Suprapubic skin (tissue), 4 donors: ENCODE results near the gene SLC25A29. TPM values are rescaled to one million over a fixed set of nuclear protein-coding genes. Genes with fewer than 3 reads are reported as not detected.

ENCODE experiments used
- DNase-seq, 2 donors: peaks; one replicate each; pipeline ENCODE4 v3.0.0-alpha.2; 2019; ENCODE audit warnings: low spot score in 2 of 2
- H3K27ac ChIP-seq: fragments of 200-600 bp; sonication (generic); one replicate; pipeline ENCODE4 v1.5.1; 2019
- H3K27me3 ChIP-seq: fragments of 200-600 bp; sonication (generic); one replicate; pipeline ENCODE4 v1.5.1; 2019
- H3K36me3 ChIP-seq: fragments of 200-600 bp; sonication (generic); one replicate; pipeline ENCODE4 v1.5.1; 2019
- H3K4me1 ChIP-seq: fragments of 200-600 bp; sonication (generic); one replicate; pipeline ENCODE4 v1.5.1; 2019
- H3K4me3 ChIP-seq: fragments of 200-600 bp; sonication (generic); one replicate; pipeline ENCODE4 v1.5.1; 2019; ENCODE audit warnings: mild to moderate bottlenecking
- H3K9me3 ChIP-seq: fragments of 200-600 bp; sonication (generic); one replicate; pipeline ENCODE4 v1.5.1; 2019
- CTCF ChIP-seq, 2 donors: fragments of 200-600 bp in 1 of 2; fragments of 450-650 bp in 1 of 2; sonication (generic) in 1 of 2; IDR thresholded peaks; one replicate each; pipeline ENCODE4 v1.5.1; 2016 to 2019; ENCODE audit warnings: antibody characterized with exemption in 2 of 2, mild to moderate bottlenecking in 1 of 2, moderate library complexity in 1 of 2
- EP300 ChIP-seq: sonication (generic); formaldehyde crosslinking; IDR thresholded peaks from one replicate; pipeline ENCODE4 v1.6.1; 2017; ENCODE audit warnings: antibody characterized with exemption
- POLR2A ChIP-seq, 2 donors: fragments of 450-650 bp; IDR thresholded peaks; one replicate each; pipeline ENCODE4 v1.6.1; 2017; ENCODE audit warnings: antibody characterized with exemption in 2 of 2, mild to moderate bottlenecking in 2 of 2, moderate library complexity in 2 of 2
- POLR2AphosphoS5 ChIP-seq, 3 donors: sonication (generic); formaldehyde crosslinking; IDR thresholded peaks; one replicate each; pipeline ENCODE4 v1.6.1; 2017; ENCODE audit warnings: antibody characterized with exemption in 3 of 3
- WGBS: methylation state at CpG from one replicate; pipeline ENCODE4 v1.1.5; 2018; 5-methylcytosine and 5-hydroxymethylcytosine counted together
- total RNA-seq, 4 donors: library from RNA; depleted of rRNA; stranded (reverse); fragments of >200 nt; gene quantifications; one replicate each; pipeline ENCODE4 v1.1.0, GENCODE V29; 2016

Gene SLC25A29
- 100 to 1,000 TPM in 3 of 4 donors, 10 to 100 TPM in 1; 88.1 to 254 (median 120) TPM for total RNA-seq

GRCh38 chr14:100306101-100306997 lies at the start of gene SLC25A29:
TSS of gene SLC25A29 (minus strand) at chr14:100306444. CDS start at chr14:100306232, 212 bp downstream.
- Histone ChIP-seq H3K36me3 (no peaks in the 10 kb centered on the region), H3K4me3 (peak within 1 kb of the TSS; percentile 94), H3K27ac (peak within 1 kb of the TSS; percentile 89), H3K9me3 (no peaks in the 10 kb centered on the region), H3K4me1 (peaks cover 59% of the 10 kb centered on the region), H3K27me3 (no peaks in the 10 kb centered on the region)
- TF ChIP-seq EP300 (no peak), POLR2AphosphoS5 (IDR thresholded peaks at IDR 0.05) (peak in 2 of 3 donors; percentile 51 to 53), POLR2A (IDR thresholded peaks at IDR 0.05) (peak in 1 of 2 donors; percentile 59)
- 0% methylated on average over 6 of the region's 131 CpGs for WGBS
- DNase-seq: peak; percentile 89 to 91

GRCh38 chr14:100350986-100351385 lies 44.7 kb upstream of the SLC25A29 start:
- no peak for DNase-seq
- no peak overlapping the region for H3K4me3 ChIP-seq
- H3K36me3 ChIP-seq: peaks cover 78% of the 10 kb centered on the region
- no peaks in the 10 kb centered on the region for H3K9me3 ChIP-seq
- WGBS: 88% methylated on average over 5 of the region's 5 CpGs
- H3K27ac ChIP-seq: no peak overlapping the region
- no peaks in the 10 kb centered on the region for H3K27me3 ChIP-seq
- no peaks in the 10 kb centered on the region for H3K4me1 ChIP-seq
- TF ChIP-seq CTCF (IDR thresholded peaks at IDR 0.05) (no peak), POLR2AphosphoS5 (IDR thresholded peaks at IDR 0.05) (no peak), EP300 (no peak), POLR2A (IDR thresholded peaks at IDR 0.05) (no peak)

- 94% methylated on average over 11 of the region's 11 CpGs for WGBS
- no peak for TF ChIP-seq EP300
- TF ChIP-seq CTCF (IDR thresholded peaks at IDR 0.05): no peak
- no peak for TF ChIP-seq POLR2A (IDR thresholded peaks at IDR 0.05)
- no peak for TF ChIP-seq POLR2AphosphoS5 (IDR thresholded peaks at IDR 0.05)
- H3K27me3 ChIP-seq: no peaks in the 10 kb centered on the region
- H3K27ac ChIP-seq: no peak overlapping the region
- DNase-seq: no peak
- no peak overlapping the region for H3K4me3 ChIP-seq
- no peaks in the 10 kb centered on the region for H3K9me3 ChIP-seq
- peaks cover 77% of the 10 kb centered on the region for H3K36me3 ChIP-seq
- no peaks in the 10 kb centered on the region for H3K4me1 ChIP-seq
Measured at GRCh38 chr14:100350276-100350926, 44.2 kb upstream of the SLC25A29 start.

- 78% methylated on average over 5 of the region's 14 CpGs for WGBS
- DNase-seq: peak in 1 of 2 donors; percentile 24
- Histone ChIP-seq H3K9me3 (no peaks in the 10 kb centered on the region), H3K4me1 (no peaks in the 10 kb centered on the region), H3K27ac (no peak overlapping the region), H3K4me3 (no peak overlapping the region), H3K36me3 (peaks cover 64% of the 10 kb centered on the region), H3K27me3 (no peaks in the 10 kb centered on the region)
- no peak for TF ChIP-seq CTCF (IDR thresholded peaks at IDR 0.05)
- TF ChIP-seq POLR2AphosphoS5 (IDR thresholded peaks at IDR 0.05): no peak
- no peak for TF ChIP-seq POLR2A (IDR thresholded peaks at IDR 0.05)
- no peak for TF ChIP-seq EP300
Measured at GRCh38 chr14:100348784-100349685, 42.8 kb upstream of the SLC25A29 start.

GRCh38 chr14:100348253-100348729 lies 42.0 kb upstream of the SLC25A29 start:
- no peaks in the 10 kb centered on the region for H3K4me1 ChIP-seq
- H3K27ac ChIP-seq: no peak overlapping the region
- H3K9me3 ChIP-seq: no peaks in the 10 kb centered on the region
- H3K27me3 ChIP-seq: no peaks in the 10 kb centered on the region
- TF ChIP-seq POLR2A (IDR thresholded peaks at IDR 0.05) (no peak), CTCF (IDR thresholded peaks at IDR 0.05) (no peak), EP300 (no peak), POLR2AphosphoS5 (IDR thresholded peaks at IDR 0.05) (no peak)
- peaks cover 57% of the 10 kb centered on the region for H3K36me3 ChIP-seq
- WGBS: 95% methylated on average over 8 of the region's 12 CpGs
- H3K4me3 ChIP-seq: no peak overlapping the region
- peak in 1 of 2 donors; percentile 21 for DNase-seq
